Smooth muscle cell (in vitro differentiated cells): ENCODE results near the gene EPB42. TPM values are rescaled to one million over a fixed set of nuclear protein-coding genes. Genes with fewer than 3 reads are reported as not detected.

Experiments
- DNase-seq: peaks from one replicate; lab custom pipeline; 2025; ENCODE audit not compliant: unreplicated experiment; lab: John Stamatoyannopoulos, UW
- H2AFZ ChIP-seq: fragments of 200-600 bp; sonication (generic); 2 replicates; pipeline ENCODE4 v1.6.0; 2016; ENCODE audit warnings: antibody characterized with exemption, low read depth, mild to moderate bottlenecking
- H3F3A ChIP-seq: fragments of 200-600 bp; sonication (generic); 2 replicates; pipeline ENCODE4 v1.6.0; 2017; ENCODE audit warnings: antibody characterized with exemption, low read depth
- H3K27ac ChIP-seq: fragments of 200-600 bp; sonication (generic); 2 replicates; pipeline ENCODE4 v1.5.1; 2016; ENCODE audit warnings: low read depth, mild to moderate bottlenecking
- H3K27me3 ChIP-seq: fragments of 200-600 bp; sonication (generic); 2 replicates; pipeline ENCODE4 v1.6.1; 2016; ENCODE audit warnings: low read depth, mild to moderate bottlenecking
- H3K36me3 ChIP-seq: fragments of 200-600 bp; sonication (generic); 2 replicates; pipeline ENCODE4 v1.5.1; 2016; ENCODE audit warnings: low read depth
- H3K4me1 ChIP-seq: fragments of 200-600 bp; sonication (generic); 2 replicates; pipeline ENCODE4 v1.5.1; 2016; ENCODE audit warnings: low read depth
- H3K4me2 ChIP-seq: fragments of 200-600 bp; sonication (generic); 2 replicates; pipeline ENCODE4 v1.6.0; 2016; ENCODE audit warnings: mild to moderate bottlenecking
- H3K4me3 ChIP-seq: fragments of 200-600 bp; sonication (generic); 2 replicates; pipeline ENCODE4 v1.5.1; 2016; ENCODE audit warnings: mild to moderate bottlenecking
- H3K79me2 ChIP-seq: fragments of 200-600 bp; sonication (generic); 2 replicates; pipeline ENCODE4 v1.6.0; 2016; ENCODE audit warnings: low read depth, mild to moderate bottlenecking
- H3K9ac ChIP-seq: fragments of 200-600 bp; sonication (generic); 2 replicates; pipeline ENCODE4 v1.6.0; 2016; ENCODE audit warnings: low read depth
- H3K9me3 ChIP-seq: fragments of 200-600 bp; sonication (generic); replicated peaks from 2 replicates; pipeline ENCODE4 v1.5.1; 2016; ENCODE audit warnings: low read depth
- H4K20me1 ChIP-seq: fragments of 200-600 bp; sonication (generic); 2 replicates; pipeline ENCODE4 v1.6.0; 2016; ENCODE audit warnings: low read depth
- WGBS: methylation state at CpG from one replicate; pipeline ENCODE4 v1.1.7; 2016; ENCODE audit warnings: low lambda C conversion rate; 5-methylcytosine and 5-hydroxymethylcytosine counted together
- polyA plus RNA-seq: library from polyadenylated mRNA; unstranded; fragments of >200 nt; fragmentation: Nextera tagmentation; extraction: Ambion mirVana; gene quantifications from 2 replicates; pipeline ENCODE4 v1.2.1, GENCODE V29; 2016
- total RNA-seq: library from RNA; depleted of rRNA; stranded (reverse); fragments of >200 nt; gene quantifications from 2 replicates; pipeline ENCODE4 v1.2.3, GENCODE V29; 2014
- TF ChIP-seq, protein P1 (sequence below): fragments of 200-600 bp; sonication (generic); IDR thresholded peaks from 2 replicates; pipeline ENCODE4 v1.5.1; 2017; ENCODE audit warnings: borderline replicate concordance, mild to moderate bottlenecking, antibody characterized with exemption; ENCODE audit not compliant: insufficient read depth, poor library complexity, severe bottlenecking

EPB42 gene
- total and polyA plus RNA-seq, 2 experiments from 2014 or later, result not detected

DNA sequence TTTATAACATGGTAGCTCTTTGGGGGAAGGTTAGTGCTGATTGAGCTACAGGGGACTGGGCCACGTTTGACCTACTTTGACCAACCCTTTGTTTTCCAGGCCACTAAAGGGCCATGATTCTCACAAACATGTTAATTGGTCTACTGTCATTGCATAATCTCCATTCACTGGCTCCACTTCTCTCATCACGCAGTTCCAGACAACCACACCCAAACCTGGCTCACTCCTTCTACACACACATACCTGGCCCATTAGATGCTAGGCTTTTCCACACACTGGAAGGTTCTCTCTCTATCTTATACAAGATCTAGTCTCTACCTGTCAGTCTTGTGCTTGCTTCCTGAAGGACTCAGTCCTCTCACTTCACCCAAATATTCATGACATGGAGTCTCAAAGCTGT is 30.0 kb upstream of the EPB42 start:
- no peaks in the 10 kb centered on the region for H3K4me1 ChIP-seq
- WGBS, result 51% methylated on average over 2 of the region's 2 CpGs
- no peak overlapping the region for H2AFZ ChIP-seq
- no peak for DNase-seq
- H3K36me3 ChIP-seq, result no peaks in the 10 kb centered on the region
- H3K27me3 ChIP-seq, result peaks cover 6% of the 10 kb centered on the region
- no peak overlapping the region for H3K4me2 ChIP-seq
- TF ChIP-seq, protein P1, sequence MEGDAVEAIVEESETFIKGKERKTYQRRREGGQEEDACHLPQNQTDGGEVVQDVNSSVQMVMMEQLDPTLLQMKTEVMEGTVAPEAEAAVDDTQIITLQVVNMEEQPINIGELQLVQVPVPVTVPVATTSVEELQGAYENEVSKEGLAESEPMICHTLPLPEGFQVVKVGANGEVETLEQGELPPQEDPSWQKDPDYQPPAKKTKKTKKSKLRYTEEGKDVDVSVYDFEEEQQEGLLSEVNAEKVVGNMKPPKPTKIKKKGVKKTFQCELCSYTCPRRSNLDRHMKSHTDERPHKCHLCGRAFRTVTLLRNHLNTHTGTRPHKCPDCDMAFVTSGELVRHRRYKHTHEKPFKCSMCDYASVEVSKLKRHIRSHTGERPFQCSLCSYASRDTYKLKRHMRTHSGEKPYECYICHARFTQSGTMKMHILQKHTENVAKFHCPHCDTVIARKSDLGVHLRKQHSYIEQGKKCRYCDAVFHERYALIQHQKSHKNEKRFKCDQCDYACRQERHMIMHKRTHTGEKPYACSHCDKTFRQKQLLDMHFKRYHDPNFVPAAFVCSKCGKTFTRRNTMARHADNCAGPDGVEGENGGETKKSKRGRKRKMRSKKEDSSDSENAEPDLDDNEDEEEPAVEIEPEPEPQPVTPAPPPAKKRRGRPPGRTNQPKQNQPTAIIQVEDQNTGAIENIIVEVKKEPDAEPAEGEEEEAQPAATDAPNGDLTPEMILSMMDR, result no peak
- no peaks in the 10 kb centered on the region for H3K9me3 ChIP-seq
- no peaks in the 10 kb centered on the region for H4K20me1 ChIP-seq
- no peaks in the 10 kb centered on the region for H3F3A ChIP-seq
- no peaks in the 10 kb centered on the region for H3K79me2 ChIP-seq
- peak overlapping the region; percentile 21 for H3K27ac ChIP-seq
- no peak overlapping the region for H3K4me3 ChIP-seq
- no peak overlapping the region for H3K9ac ChIP-seq

DNA sequence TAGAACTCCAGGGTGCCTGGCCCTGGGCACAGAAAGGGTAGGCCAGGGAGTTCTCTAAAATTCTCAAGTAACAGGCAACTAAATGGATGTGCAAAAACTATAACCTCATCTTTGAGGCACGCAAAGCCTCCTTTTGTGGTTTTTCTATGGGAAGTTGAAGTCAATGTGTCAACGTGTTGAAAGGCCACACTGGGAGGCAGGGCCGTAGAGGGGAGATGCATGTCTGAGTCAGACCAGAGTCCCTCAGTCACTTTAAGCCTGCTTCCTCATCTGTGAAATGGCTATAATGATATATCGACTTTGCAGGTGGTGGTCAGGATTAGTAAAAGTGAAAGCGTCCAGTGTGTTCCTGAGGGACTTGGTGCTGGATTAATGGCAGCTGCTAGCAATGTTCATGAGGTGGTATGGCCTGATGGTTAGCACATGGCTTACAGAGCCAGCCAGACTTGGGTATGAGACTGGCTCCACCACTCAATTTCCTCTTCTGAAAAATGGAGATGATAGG is 28.9 kb upstream of the EPB42 start:
- Histone ChIP-seq H3K4me1 (no peaks in the 10 kb centered on the region), H3K4me2 (no peak overlapping the region), H3K9me3 (no peaks in the 10 kb centered on the region), H4K20me1 (no peaks in the 10 kb centered on the region), H3K27ac (peak overlapping the region; percentile 82), H3F3A (no peaks in the 10 kb centered on the region), H3K27me3 (peaks cover 3% of the 10 kb centered on the region), H2AFZ (no peak overlapping the region), H3K9ac (peak overlapping the region; percentile 70), H3K4me3 (no peak overlapping the region), H3K36me3 (no peaks in the 10 kb centered on the region), H3K79me2 (no peaks in the 10 kb centered on the region)
- no peak for DNase-seq
- TF ChIP-seq, protein P1, result no peak
- 51% methylated on average over 5 of the region's 5 CpGs for WGBS

DNA sequence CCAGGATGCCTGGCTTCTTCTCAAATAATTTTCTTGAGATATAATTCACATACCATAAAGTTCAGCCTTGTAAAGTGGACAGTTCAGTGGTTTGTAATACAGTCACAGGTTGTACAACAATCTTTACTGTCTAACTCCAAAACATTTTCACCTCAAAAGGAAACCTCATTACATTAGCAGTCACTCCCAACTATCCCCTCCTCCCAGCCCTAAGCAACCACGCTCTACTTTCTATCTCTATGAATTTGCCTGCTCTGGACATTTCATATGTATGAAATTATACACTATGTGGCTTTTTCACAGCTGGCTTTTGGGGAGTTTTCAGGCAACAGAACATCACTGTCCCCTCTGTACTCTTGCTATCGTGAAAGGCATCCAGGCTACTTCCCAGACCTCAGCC is 28.4 kb upstream of the EPB42 start:
- Histone ChIP-seq H3K4me3 (no peak overlapping the region), H3K9me3 (no peaks in the 10 kb centered on the region), H3K79me2 (no peaks in the 10 kb centered on the region), H2AFZ (no peak overlapping the region), H3K4me2 (no peak overlapping the region), H3F3A (no peaks in the 10 kb centered on the region), H3K9ac (peak overlapping the region; percentile 70), H3K4me1 (no peaks in the 10 kb centered on the region), H4K20me1 (no peaks in the 10 kb centered on the region), H3K27ac (peak overlapping the region; percentile 82), H3K27me3 (no peaks in the 10 kb centered on the region), H3K36me3 (no peaks in the 10 kb centered on the region)
- DNase-seq, result no peak
- 73% methylated on average over 2 of the region's 2 CpGs for WGBS
- TF ChIP-seq, protein P1, result no peak

DNA sequence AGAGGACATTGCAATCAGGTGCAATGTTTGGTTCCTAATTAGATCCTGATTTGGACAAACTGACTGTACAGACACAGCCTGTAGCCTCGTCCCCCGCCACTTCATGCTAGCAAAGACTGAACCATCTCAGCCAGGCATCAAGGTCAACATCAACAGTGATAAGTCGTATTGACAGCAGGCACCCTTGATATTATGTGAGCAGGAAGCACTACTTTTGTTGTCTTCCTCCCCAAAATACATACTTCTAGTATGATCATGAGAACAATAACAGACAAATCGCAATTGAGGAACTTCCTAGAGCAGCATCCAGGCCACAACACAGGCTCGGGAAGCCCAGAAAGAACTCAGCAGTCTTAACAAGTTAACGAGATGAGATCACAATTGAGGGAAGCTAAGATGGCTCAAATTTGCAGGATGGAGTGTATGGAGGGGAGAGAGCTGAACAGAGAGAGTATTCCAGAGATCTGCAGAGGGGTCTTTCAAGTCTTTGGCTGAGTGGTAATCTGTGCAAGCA is 25.5 kb upstream of the EPB42 start:
- 82% methylated on average over 6 of the region's 6 CpGs for WGBS
- Histone ChIP-seq H4K20me1 (no peaks in the 10 kb centered on the region), H3K27me3 (no peaks in the 10 kb centered on the region), H3K4me1 (no peaks in the 10 kb centered on the region), H2AFZ (no peak overlapping the region), H3K79me2 (no peaks in the 10 kb centered on the region), H3K4me3 (no peak overlapping the region), H3K4me2 (no peak overlapping the region), H3K36me3 (no peaks in the 10 kb centered on the region), H3F3A (no peaks in the 10 kb centered on the region), H3K9me3 (no peaks in the 10 kb centered on the region), H3K9ac (no peak overlapping the region), H3K27ac (no peak overlapping the region)
- TF ChIP-seq, protein P1, result no peak
- no peak for DNase-seq
